Measurements from ENCODE around the gene CST4.
"Not testable (repeated sequence)": the region's sequence is repeated elsewhere in the genome, so short reads cannot be mapped to it uniquely, and the experiment has no call there.

Gene CST4

GRCh38 chr20:23664954-23665353, 23.9 kb downstream of the CST4 start:
- no peak for DNase-seq (ENCODE audit: low read depth)
- H3K4me3 ChIP-seq (ENCODE audit: low read depth, low read length), result no peak overlapping the region
- TF ChIP-seq, protein P1, sequence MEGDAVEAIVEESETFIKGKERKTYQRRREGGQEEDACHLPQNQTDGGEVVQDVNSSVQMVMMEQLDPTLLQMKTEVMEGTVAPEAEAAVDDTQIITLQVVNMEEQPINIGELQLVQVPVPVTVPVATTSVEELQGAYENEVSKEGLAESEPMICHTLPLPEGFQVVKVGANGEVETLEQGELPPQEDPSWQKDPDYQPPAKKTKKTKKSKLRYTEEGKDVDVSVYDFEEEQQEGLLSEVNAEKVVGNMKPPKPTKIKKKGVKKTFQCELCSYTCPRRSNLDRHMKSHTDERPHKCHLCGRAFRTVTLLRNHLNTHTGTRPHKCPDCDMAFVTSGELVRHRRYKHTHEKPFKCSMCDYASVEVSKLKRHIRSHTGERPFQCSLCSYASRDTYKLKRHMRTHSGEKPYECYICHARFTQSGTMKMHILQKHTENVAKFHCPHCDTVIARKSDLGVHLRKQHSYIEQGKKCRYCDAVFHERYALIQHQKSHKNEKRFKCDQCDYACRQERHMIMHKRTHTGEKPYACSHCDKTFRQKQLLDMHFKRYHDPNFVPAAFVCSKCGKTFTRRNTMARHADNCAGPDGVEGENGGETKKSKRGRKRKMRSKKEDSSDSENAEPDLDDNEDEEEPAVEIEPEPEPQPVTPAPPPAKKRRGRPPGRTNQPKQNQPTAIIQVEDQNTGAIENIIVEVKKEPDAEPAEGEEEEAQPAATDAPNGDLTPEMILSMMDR (conservative IDR thresholded peaks at IDR 0.05; ENCODE audit: low read depth, low read length), result no peak

DNA sequence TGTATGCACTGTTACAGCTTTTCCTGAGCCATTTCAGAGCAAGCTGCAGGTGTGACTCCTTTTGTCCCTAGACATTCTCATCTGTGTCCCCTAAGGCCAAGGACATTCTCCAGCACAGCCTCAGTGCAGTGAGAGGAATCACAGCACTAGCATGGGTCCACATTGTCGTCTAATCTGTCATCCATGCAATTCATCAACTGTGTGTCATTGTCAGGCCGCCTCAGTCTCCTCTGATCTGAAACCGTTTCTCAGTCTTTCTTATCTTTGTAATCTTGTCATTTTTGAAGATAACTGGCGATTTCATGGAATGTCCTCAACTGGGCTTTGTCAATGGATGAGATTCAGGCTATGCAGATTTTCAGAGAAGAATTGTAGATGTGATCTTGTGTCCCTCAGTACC, 24.8 kb downstream of the CST4 start:
- not testable (repeated sequence) for H3K4me3 ChIP-seq (ENCODE audit: low read depth, low read length); DNase-seq (ENCODE audit: low read depth)

DNA sequence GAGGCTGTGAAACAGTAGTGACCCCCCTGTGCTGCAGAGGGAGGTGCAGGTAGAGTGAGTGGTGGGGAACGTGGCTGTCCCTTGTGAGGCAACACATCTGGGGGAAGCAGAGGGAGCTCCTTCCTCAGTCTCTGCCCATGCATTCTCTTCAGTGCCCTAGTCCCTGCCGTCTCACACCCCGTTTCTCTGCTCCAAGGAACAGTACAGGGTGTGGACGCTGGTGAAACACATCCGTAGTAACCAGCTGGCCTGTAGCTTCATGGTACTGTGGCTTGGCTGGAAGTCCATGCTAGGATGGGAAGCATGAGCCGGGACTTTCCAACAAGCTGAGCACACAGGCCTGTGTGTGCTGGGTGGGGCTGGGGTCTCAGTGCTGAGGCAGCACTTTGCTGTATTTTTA, 25.7 kb downstream of the CST4 start:
- TF ChIP-seq, protein P1 (conservative IDR thresholded peaks at IDR 0.05; ENCODE audit: low read depth, low read length), result no peak
- H3K4me3 ChIP-seq (ENCODE audit: low read depth, low read length), result no peak overlapping the region
- DNase-seq (ENCODE audit: low read depth), result no peak

GRCh38 chr20:23662276-23662870, 26.5 kb downstream of the CST4 start:
- no peak for DNase-seq (ENCODE audit: low read depth)
- TF ChIP-seq, protein P1 (conservative IDR thresholded peaks at IDR 0.05; ENCODE audit: low read depth, low read length), result no peak
- H3K4me3 ChIP-seq (ENCODE audit: low read depth, low read length), result no peak overlapping the region

DNA sequence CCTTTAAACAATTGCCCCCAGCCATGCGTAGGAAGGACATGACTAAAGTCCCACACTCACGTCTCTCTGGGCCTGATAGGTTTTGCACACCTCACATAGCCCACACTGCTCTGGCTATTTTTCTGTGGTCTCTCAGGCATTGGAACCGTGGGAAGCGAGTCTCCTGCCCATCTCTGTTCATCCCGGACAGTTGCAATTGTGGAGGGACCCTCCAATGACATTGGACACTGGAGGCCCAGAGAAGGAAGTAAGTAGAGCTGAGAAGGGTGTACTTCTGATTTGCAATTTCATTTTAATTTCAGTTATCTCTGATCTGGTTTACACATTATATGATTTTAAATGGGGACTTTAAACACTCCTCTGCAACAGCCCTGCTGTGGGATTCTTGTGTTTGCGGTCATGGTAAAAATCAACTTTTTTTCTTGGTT, 27.8 kb downstream of the CST4 start:
- no peak overlapping the region for H3K4me3 ChIP-seq (ENCODE audit: low read depth, low read length)
- TF ChIP-seq, protein P1 (conservative IDR thresholded peaks at IDR 0.05; ENCODE audit: low read depth, low read length), result no peak
- no peak for DNase-seq (ENCODE audit: low read depth)

DNA sequence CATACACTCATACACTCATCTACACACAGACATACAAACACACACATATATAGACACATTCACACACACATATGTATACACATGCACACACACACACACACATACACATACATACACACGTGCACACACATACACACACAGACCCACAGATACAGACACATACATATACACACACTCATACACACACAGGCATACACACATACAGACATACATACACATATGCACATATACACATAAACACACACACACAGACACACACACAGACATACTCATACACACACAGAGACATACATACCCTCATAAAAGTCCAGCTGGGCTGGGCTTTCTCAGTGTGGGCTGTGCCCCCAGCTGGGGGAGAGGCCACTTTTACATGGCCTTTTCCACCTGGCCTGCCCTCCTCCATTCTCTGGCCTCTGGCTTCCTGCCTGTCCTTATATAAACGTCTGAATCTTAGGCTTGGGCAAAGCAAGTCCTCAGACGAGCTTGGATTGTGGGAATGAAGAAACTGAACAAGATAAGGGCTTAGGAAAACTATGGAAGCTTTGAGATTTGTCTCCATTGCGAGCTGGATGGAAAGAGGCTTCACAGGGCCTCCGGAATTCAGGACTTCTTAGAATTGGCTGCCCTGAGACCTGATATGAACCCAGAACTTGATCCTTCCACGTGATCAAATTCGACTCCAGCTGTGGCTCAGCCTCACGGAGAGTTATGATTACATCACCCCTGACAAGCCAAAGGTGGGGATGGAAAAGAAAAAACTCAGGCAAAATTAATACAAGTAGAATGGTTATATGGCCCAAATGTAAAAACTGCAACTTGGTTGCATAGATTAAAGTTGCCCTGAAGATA, 28.6 kb downstream of the CST4 start:
- TF ChIP-seq, protein P1 (conservative IDR thresholded peaks at IDR 0.05; ENCODE audit: low read depth, low read length), result no peak
- peak; percentile 87 for DNase-seq (ENCODE audit: low read depth)
- H3K4me3 ChIP-seq (ENCODE audit: low read depth, low read length), result no peak overlapping the region

DNA sequence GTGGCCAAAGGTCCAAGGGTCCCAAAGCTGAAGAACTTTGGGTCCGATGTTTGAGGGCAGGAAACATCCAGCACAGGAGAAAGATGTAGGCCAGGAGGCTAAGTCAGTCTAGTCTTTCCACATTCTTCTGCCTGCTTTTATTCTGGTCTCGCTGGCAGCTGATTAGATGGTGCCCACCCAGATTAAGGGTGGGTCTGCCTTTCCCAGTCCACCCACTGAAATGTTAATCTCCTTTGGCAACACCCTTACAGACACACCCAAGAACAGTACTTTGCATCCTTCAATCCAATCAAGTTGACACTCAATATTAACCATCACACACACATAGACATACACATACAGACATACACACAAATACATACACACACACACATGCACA, 29.2 kb downstream of the CST4 start:
- not testable (repeated sequence) for H3K4me3 ChIP-seq (ENCODE audit: low read depth, low read length); DNase-seq (ENCODE audit: low read depth)

DNA sequence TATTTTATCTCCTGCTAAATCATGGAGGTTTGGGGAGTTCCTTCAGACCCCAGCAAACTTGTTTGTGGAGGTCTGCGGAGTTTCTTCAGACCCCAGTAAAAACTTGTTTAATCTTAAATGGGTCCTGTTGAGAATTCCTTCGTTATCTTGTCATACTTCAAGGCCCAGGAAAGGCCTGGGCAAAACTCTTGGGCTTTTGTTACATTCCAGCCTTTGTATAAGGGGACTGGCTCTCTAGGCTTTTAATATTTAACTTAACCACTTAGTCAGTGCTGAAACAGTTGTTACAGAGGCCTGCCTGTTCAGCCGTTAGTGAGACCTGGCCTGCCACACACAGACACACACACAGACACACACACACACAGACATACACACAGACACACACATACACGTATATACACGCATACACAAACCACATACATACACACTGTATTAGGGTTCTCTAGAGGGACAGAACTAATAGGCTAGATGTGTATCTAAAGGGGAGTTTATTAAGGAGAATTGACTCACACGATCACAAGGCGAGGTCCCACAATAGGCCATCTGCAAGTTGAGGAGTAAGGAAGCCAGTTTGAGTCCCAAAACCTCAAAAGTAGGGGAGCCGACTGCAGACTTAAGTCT, 29.7 kb downstream of the CST4 start:
- TF ChIP-seq, protein P1 (conservative IDR thresholded peaks at IDR 0.05; ENCODE audit: low read depth, low read length), result no peak
- no peak for DNase-seq (ENCODE audit: low read depth)
- H3K4me3 ChIP-seq (ENCODE audit: low read depth, low read length), result no peak overlapping the region

Measured in choroid plexus epithelial cell (primary cell).